Mammary epithelial cell (primary cell): ENCODE measurements around the gene ALOX5.

ENCODE experiments used
- CTCF ChIP-seq, 2 donors: IDR thresholded peaks in 1 of 2; conservative IDR thresholded peaks in 1 of 2; 2 replicates each; pipeline ENCODE4 v1.5.1; 2011 to 2012; ENCODE audit warnings: inconsistent platforms in 2 of 2, low read length in 2 of 2, mild to moderate bottlenecking in 2 of 2, control low read depth in 1 of 2, low read depth in 1 of 2; ENCODE audit not compliant: insufficient read depth in 1 of 2; ENCODE audit errors: extremely low read depth in 1 of 2
- EZH2 ChIP-seq: IDR thresholded peaks from 2 replicates; pipeline ENCODE4 v1.6.1; 2012; ENCODE audit warnings: low read length, inconsistent platforms, borderline replicate concordance

- TF ChIP-seq CTCF (conservative IDR thresholded peaks at IDR 0.05 in 1 of 2, IDR thresholded peaks at IDR 0.05 in 1 of 2; ENCODE audit: extremely low read depth in 1 of 2, insufficient read depth in 1 of 2, low read depth in 1 of 2, low read length in 2 of 2): no peak
- TF ChIP-seq EZH2: no peak
Observed at GRCh38 chr10:45386657-45387056, 12.6 kb downstream of the ALOX5 start.
